Endodermal cell (in vitro differentiated cells): Measurements from ENCODE around the gene TAAR2. TPM values are rescaled to one million over a fixed set of nuclear protein-coding genes. Genes with fewer than 3 reads are reported as not detected.

ENCODE experiments used
- DNase-seq: peaks from one replicate; pipeline ENCODE4 v3.0.0-alpha.2; 2017
- H3K27ac ChIP-seq: 2 replicates; pipeline ENCODE4 v1.5.1; 2013; ENCODE audit warnings: mild to moderate bottlenecking, low read depth, low read length, moderate library complexity
- H3K27me3 ChIP-seq: 2 replicates; pipeline ENCODE4 v1.6.1; 2013; ENCODE audit warnings: mild to moderate bottlenecking, low read length, moderate library complexity; ENCODE audit not compliant: insufficient read depth, control insufficient read depth, poor library complexity, severe bottlenecking
- H3K36me3 ChIP-seq: 2 replicates; pipeline ENCODE4 v1.7.0; 2013; ENCODE audit warnings: mild to moderate bottlenecking, low read length, moderate library complexity; ENCODE audit not compliant: control insufficient read depth, insufficient read depth
- H3K4me1 ChIP-seq: one replicate; pipeline ENCODE4 v1.7.0; 2013; ENCODE audit warnings: low read length; ENCODE audit not compliant: control insufficient read depth, insufficient read depth
- H3K4me3 ChIP-seq: 2 replicates; pipeline ENCODE4 v1.5.1; 2013; ENCODE audit warnings: mild to moderate bottlenecking, low read length, moderate library complexity
- H3K9ac ChIP-seq: 2 replicates; pipeline ENCODE4 v1.6.1; 2013; ENCODE audit warnings: mild to moderate bottlenecking, low read length, moderate library complexity; ENCODE audit not compliant: poor library complexity, severe bottlenecking; ENCODE audit errors: extremely low read depth
- H3K9me3 ChIP-seq: 2 replicates; pipeline ENCODE4 v1.6.1; 2013; ENCODE audit warnings: mild to moderate bottlenecking, low read length, moderate library complexity; ENCODE audit not compliant: control insufficient read depth
- H3K27ac Mint-ChIP-seq: 2 replicates; pipeline ENCODE4 v1.8.0; 2020; ENCODE audit warnings: mixed read lengths
- H3K27me3 Mint-ChIP-seq: 2 replicates; pipeline ENCODE4 v1.8.0; 2021; ENCODE audit warnings: mild to moderate bottlenecking, mixed read lengths; ENCODE audit not compliant: insufficient read depth
- H3K36me3 Mint-ChIP-seq: 2 replicates; pipeline ENCODE4 v1.8.0; 2020; ENCODE audit warnings: low read depth, mixed read lengths
- H3K4me1 Mint-ChIP-seq: 2 replicates; pipeline ENCODE4 v1.8.0; 2020; ENCODE audit warnings: mixed read lengths
- H3K4me3 Mint-ChIP-seq: 2 replicates; pipeline ENCODE4 v1.8.0; 2020; ENCODE audit warnings: mild to moderate bottlenecking, moderate library complexity, mixed read lengths
- H3K9me3 Mint-ChIP-seq: 2 replicates; pipeline ENCODE4 v1.8.0; 2020; ENCODE audit warnings: mild to moderate bottlenecking, mixed read lengths
- CTCF ChIP-seq: fragments of 200-600 bp; sonication (generic); conservative IDR thresholded peaks from 2 replicates; pipeline ENCODE4 v1.5.0; 2021; ENCODE audit warnings: antibody characterized with exemption, mild to moderate bottlenecking
- WGBS, 2 experiments: methylation state at CpG; one replicate each; pipeline versions ENCODE4 v1.1.5 to v1.1.7; 2013; ENCODE audit warnings: missing lambda C conversion rate in 2 of 2, mixed read lengths in 1 of 2; ENCODE audit not compliant: insufficient coverage in 1 of 2, insufficient read length in 1 of 2; 5-methylcytosine and 5-hydroxymethylcytosine counted together
- total RNA-seq, 2 donors: library from RNA; stranded (reverse); fragmentation: NEBNext Ultra II Directional in 1 of 2; extraction: Animal tissue kit (Norgen Biotek cat#: 25700) in 1 of 2; gene quantifications; 2 replicates in 1 of 2; 3 replicates in 1 of 2; pipeline ENCODE4 v1.2.1, GENCODE V29; 2021

Gene TAAR2
- total RNA-seq, 2 donors from 2014 or later = not detected

- Mint-ChIP-seq H3K9me3 (no peaks in the 10 kb centered on the region), H3K4me3 (no peak overlapping the region), H3K36me3 (no peaks in the 10 kb centered on the region), H3K27ac (no peak overlapping the region), H3K27me3 (peaks cover 35% of the 10 kb centered on the region), H3K4me1 (peaks cover 6% of the 10 kb centered on the region)
- Histone ChIP-seq H3K27me3 (peaks cover 27% of the 10 kb centered on the region), H3K4me1 (no peaks in the 10 kb centered on the region), H3K36me3 (no peaks in the 10 kb centered on the region), H3K9me3 (no peaks in the 10 kb centered on the region), H3K27ac (no peak overlapping the region), H3K9ac (no peak overlapping the region), H3K4me3 (no peak overlapping the region)
- TF ChIP-seq CTCF = no peak
- no peak for DNase-seq
- WGBS, 2 experiments = 81% methylated on average over 1 of the region's 1 CpG; no CpG with 5 or more reads in 1 of the 2 experiments
Measured at GRCh38 chr6:132616677-132617076, 7.4 kb downstream of the TAAR2 start.

DNA sequence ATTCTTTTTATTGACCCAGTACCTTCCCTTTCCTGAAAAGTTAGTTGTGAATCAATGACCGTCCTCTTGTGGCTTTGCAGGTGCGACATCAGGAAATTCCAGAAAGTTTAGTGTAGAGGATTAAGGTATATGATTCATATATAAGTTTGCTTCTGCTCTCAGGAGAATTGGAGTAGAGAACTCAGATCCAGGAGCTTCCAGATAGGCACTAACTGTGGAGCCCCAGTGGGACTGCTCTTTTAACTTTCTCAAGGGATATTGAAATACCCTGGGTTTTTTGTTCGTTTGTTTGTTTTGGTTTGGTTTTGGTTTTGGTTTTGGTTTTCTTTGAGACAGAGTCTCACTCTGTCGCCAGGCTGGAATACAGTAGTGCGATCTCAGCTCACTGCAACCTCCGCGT lies 9.5 kb downstream of the TAAR2 start:
- H3K9me3 Mint-ChIP-seq = no peaks in the 10 kb centered on the region
- Histone ChIP-seq H3K9ac (no peak overlapping the region), H3K9me3 (no peaks in the 10 kb centered on the region), H3K27me3 (peaks cover 8% of the 10 kb centered on the region), H3K36me3 (no peaks in the 10 kb centered on the region), H3K27ac (no peak overlapping the region), H3K4me1 (no peaks in the 10 kb centered on the region), H3K4me3 (no peak overlapping the region)
- no peak for DNase-seq
- TF ChIP-seq CTCF = no peak
- no peak overlapping the region for H3K27ac Mint-ChIP-seq
- H3K4me3 Mint-ChIP-seq = no peak overlapping the region
- 89 to 100% methylated on average over 1 to 6 of the region's 7 CpGs for WGBS, 2 experiments
- H3K4me1 Mint-ChIP-seq = peaks cover 6% of the 10 kb centered on the region
- no peaks in the 10 kb centered on the region for H3K36me3 Mint-ChIP-seq
- peaks cover 17% of the 10 kb centered on the region for H3K27me3 Mint-ChIP-seq

- no peak overlapping the region for H3K27ac Mint-ChIP-seq
- 77 to 100% methylated on average over 1 to 2 of the region's 4 CpGs for WGBS, 2 experiments
- H3K27me3 Mint-ChIP-seq = peaks cover 10% of the 10 kb centered on the region
- H3K9me3 ChIP-seq = no peaks in the 10 kb centered on the region
- H3K27me3 ChIP-seq = no peaks in the 10 kb centered on the region
- no peak overlapping the region for H3K4me3 ChIP-seq
- no peak for TF ChIP-seq CTCF
- H3K4me1 Mint-ChIP-seq = peaks cover 6% of the 10 kb centered on the region
- H3K9me3 Mint-ChIP-seq = no peaks in the 10 kb centered on the region
- DNase-seq = no peak
- H3K4me3 Mint-ChIP-seq = no peak overlapping the region
- H3K9ac ChIP-seq = no peak overlapping the region
- H3K36me3 Mint-ChIP-seq = no peaks in the 10 kb centered on the region
- no peak overlapping the region for H3K27ac ChIP-seq
- H3K4me1 ChIP-seq = no peaks in the 10 kb centered on the region
- no peaks in the 10 kb centered on the region for H3K36me3 ChIP-seq
Measured at GRCh38 chr6:132612449-132613108, 11.5 kb downstream of the TAAR2 start.
